Measurements from ENCODE around the gene PPP1R16B.
A peak's percentile ranks its signal among the peaks of the same experiment; 100 is the strongest.
"Not testable (repeated sequence)": the region's sequence is repeated elsewhere in the genome, so short reads cannot be mapped to it uniquely, and the experiment has no call there.

Gene PPP1R16B

DNA sequence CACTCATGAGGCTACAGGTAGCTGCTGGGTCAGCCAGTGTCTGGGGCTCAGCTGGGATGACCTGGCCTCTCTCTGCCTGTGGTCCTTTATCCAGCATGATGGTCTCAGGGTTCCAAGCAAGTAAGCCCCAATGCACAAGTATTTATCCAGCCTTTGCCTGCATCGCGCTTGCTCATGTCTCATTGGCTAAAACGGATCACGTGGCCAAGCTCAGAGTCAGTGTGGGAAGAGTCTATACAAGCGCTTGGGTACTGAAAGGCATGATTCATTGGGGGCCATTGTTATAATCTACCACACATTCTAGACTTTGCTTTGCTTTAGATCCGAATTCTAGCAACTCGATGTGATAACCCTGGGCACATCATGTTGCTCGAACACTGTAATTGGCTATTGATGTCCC lies 48.3 kb downstream of the PPP1R16B start:
- DNase-seq (ENCODE audit: low spot score) = no peak

DNA sequence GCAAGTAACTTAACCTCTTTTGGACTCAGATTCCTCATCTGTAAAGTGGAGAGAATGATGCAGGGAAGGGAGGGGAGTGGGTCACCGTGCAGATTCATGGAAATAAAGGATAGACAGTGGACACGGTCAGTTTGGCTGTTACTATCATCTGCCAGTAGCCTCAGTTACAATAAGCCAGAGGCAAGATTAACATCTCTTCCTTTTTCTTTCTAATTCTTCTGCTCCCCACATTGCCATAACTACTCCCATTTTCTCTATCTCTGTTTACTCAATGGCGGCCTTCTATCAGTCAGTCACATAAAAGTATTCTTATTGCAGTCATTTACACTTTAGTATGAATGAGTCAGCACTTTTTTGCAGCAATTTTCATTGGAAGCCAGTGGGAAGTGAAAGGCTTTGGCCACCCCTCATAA lies 49.2 kb downstream of the PPP1R16B start:
- DNase-seq (ENCODE audit: low spot score) = no peak

DNA sequence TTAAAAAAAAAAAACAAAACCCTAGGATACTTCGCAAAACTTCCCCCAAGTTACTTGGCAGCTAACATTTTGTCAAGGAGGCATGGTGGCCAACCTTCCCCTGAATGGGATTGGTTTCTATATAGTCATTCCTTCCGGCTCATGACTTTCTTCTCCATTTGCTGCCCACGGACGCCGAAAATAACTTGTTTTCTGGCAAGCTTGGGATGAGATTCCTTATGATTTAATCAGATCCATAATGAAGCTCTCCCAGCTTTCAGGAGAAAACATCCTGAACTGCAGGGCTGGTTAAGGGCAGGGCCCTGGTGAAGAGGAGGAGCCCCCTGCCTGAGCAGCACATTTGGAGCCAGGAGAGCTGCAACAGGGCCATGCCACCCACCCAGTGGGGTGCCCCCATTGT lies 49.9 kb downstream of the PPP1R16B start:
- DNase-seq (ENCODE audit: low spot score) = peak; percentile 30

DNA sequence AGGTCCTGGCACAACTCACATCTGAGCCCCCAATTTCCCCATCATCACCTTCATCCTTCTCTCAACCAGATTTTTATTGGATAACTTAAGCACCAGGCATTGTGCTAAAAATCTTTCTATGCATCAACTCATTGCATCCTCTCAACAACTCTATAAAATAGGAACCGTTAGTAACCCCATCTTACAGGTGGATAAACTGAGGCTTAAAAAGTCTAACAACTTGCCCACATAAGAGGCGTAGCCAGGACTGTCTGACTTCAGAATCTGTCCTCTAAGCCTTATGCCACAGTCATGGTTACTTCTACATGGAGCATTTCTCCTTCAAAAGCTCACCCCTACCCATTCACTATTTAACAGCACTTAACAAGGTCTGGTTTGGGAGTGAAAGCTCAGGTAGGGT lies 51.1 kb downstream of the PPP1R16B start:
- no peak for DNase-seq (ENCODE audit: low spot score)

DNA sequence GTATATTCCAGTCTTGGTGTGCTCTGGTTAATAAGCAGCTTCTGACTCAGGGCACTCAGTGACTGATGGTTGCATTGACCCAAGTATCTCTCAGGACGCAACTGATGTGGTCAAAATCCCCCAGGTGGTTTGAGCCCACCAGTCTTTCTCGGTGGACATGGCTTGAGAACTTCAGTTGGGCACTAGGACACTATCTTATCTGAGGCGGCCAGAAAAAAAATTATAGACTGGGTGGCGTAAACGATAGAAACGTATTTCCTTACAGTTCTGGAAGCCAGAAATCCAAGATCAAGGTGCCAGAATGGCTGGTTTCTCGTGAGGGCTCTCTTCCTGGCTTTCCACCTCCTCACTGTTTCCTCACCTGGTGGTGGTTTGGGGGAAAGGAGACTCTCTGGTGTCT lies 52.2 kb downstream of the PPP1R16B start:
- DNase-seq (ENCODE audit: low spot score) = no peak

DNA sequence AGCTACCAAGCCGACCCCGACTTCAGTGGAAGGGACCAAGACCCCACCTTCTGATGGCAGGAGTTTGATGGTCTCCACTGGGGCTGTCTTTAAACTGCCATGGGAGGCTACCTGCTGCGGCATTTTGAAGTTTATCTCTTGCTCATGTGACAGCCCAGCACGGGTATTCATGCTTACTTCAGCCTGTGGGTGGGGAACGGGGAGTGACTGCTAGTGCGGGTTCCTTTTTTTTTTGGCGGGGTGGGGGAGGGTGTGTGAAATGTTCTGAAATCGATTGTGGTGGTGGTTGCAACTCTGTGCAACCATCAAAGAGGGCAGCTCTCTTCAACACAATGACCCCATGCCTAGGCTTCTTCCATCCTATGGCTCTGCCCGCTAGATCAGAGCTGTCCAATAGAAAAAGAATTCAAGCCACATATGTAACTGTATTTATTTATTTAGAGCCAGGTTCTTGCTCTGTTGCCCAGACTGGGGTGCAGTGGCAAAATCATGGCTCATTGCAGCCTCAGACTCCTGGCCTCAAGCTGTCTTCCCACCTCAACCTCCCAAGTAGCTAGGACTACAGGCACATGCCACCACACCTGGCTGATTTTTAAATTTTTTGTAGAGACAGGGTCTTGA lies 53.7 kb downstream of the PPP1R16B start:
- DNase-seq (ENCODE audit: low spot score) = no peak

DNA sequence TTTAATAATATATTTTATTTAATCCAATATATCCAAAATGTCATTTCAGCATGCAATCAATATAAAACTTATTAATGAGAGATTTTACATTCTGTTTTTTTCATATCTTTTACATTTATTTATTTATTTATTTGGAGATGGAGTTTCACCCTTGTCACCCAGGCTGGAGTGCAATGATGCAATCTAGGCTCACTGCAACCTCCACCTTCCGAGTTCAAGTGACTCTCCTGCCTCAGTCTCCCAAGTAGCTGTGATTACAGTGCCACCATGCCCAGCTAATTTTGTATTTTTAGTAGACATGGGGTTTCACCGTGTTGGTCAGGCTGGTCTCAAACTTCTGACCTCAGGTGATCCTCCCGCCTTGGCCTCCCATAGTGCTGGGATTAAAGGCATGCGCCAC lies 54.4 kb downstream of the PPP1R16B start:
- DNase-seq (ENCODE audit: low spot score) = not testable (repeated sequence)

DNA sequence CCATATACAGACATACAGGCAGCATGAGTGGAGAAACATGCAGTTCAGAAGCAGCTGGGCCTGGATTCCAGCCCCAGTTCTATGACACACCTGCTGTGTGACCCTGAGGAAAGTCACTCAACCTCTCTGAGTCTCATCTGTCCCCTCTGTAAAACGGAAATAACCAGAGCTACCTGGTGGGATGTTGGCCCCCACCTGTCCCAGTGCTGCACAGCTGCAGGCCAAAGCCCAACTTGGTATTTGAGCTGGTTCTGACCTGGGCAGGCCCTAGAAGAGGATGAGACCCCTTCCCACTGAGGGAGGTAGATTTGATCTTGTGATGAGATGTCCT lies 55.5 kb downstream of the PPP1R16B start:
- no peak for DNase-seq (ENCODE audit: low spot score)

DNA sequence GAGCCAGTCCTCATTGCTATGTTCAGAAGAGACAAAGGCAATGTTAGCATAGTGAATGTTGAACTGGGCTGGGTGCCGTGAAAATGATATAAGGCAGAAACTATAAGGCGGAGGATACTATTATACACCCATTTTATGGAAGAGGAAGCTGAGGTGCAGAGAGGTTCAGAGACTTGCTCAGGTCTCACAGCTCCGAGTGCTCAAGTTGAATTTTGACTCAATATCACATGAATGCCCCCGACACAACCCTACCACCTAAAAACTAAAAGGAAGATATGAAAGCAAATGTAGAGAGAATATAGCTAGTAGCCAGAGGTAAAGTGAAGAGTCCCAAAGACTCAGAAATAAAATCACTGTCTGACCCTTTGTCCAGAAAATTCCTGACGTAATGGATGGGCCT lies 56.7 kb downstream of the PPP1R16B start:
- no peak for DNase-seq (ENCODE audit: low spot score)

DNA sequence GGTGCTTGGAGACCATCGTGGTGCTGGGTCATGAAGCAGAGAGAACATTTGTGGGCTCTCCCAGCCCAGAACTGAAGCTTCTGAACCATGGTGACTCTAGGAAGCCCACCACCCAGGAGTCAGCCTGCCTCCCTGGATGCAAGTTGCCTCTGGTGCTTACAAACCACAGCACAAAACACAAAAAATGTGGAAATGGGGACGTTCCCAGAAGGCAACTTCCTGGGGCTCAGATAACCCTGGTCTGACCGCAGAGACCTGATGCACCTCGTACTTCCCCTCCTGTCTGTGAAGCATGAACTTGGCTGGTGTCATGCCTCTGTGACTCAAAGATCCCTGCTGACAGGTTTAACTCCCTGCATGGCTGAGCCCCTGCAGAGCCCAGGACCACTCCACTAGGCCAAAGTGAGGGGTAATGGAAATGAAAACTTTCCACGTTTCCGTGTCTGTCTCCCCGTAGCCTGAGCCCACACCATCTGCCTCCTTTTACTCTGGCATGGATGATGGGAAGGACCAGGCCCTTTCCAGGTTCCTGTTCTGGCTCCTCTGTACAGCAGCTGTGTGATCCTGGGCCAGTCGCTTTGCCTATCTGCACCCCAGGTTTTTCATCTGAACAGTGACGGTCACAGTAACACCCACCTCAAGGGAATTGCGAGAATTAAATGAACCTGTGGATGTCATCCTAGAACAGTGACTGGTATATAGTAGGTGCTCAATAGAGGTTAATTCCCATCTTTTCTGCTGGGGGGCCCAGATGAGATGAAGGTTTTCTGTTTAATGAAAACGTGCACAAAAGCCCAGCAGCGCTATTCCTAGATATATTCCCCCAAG lies 57.7 kb downstream of the PPP1R16B start:
- DNase-seq (ENCODE audit: low spot score) = no peak

DNA sequence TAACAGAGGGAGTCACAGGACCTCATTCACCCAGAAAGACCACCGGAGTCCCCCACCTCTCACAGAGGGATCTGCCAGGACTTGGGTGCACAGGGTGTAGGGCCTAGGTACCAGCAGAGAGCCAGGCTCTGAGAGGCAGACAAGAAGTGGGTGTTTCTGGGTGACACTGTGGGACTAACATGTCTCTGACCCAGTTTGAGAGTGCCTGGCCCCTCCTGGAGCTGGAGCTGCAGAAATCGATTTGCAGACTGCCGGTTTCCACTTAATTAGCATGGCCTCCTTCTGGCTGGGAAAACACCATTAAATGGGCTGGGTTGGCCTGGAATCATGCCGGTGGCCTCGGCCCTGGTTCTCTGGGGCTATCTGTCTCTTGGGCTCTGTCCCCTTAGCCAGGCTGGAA lies 59.2 kb downstream of the PPP1R16B start:
- no peak for DNase-seq (ENCODE audit: low spot score)

DNA sequence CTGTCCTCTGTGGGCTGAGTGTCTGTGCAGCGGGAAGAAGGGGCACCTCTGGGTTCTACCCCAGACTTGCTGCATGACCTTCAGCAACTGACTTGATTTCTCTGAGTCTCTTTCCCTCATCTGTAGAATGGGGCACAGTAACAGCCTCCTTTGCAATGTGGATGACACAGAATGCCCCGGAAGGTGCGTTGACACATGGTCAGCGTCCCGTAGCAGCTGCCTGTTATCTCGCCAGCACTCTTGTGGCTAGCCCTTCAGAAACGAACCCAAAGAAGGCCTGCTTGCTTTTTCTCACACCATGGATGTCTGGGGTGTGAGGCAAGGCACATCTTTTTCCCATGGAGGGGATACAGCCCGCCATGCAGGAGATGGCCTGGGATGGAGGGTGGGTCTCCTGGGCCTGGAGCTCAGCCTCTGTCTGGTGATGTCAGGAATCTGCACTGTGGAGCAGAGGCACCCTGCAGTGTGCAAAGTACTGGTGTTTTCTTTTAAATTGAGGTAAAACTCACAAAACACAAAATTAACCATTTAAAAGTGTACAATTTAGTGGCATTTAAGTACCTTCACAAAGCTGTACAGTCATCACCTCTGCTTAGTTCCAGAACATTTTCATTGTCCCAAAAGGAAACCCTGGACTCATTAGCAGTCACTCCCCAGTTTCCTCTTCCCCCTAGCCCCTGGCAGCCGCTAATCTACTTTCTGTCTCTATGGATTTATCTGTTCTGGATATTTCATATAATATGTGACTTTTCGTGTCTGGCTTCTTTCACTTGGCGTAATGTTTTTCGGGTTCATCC lies 61.0 kb downstream of the PPP1R16B start:
- DNase-seq (ENCODE audit: low spot score) = no peak

DNA sequence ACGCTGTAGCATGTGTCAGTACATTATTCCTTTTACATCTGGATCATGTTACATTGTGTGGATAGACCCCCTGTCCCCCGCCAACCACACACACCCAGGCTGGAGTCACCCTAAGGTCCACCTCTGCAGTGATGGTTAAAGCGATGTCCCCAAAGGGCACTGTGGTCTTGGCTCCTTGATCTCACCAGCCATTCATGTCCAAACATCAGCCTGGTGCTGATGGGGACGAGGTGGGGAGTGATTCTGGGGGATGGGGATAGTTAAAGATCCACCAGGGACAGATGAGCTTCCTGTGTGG lies 61.5 kb downstream of the PPP1R16B start:
- DNase-seq (ENCODE audit: low spot score) = no peak

DNA sequence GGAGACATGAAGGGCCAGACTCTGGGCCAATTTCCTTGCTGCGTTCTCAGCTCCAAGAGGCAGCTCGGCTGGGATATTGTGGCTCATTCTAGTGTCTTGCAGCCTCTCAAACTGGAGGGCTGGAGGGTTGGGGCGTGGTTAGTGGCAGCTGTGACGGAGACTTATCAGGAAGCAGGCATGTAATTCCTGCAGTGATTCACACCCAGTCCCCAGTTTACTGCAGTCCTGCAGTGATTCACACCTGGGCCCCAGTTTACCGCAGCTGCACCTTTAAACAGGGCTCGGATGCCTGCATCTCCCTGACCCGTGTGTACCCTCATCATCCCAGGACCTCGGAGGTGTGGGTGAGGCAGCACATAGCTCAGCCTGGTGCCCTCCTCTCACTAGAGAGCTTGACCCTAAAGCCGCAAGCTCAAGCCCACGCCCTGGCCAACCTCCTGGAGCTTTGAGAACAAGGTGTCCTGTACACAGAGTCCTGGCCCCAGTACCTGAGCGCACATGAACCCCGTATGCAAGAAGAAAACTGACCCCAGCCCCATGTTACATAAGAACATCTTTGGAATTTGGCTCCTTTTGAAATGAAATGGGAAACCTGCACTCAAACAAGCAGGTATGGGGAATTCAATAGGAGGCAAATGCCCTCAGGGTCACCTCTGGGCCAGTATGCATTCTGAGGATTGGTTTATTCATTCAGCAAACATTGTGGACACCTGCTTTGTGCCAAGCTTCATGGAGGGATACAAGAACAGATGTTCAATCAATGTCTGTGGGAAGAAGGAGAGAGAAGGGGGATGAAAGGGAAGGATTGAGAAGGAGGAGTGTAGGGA lies 65.4 kb downstream of the PPP1R16B start:
- DNase-seq (ENCODE audit: low spot score) = peak; percentile 77

DNA sequence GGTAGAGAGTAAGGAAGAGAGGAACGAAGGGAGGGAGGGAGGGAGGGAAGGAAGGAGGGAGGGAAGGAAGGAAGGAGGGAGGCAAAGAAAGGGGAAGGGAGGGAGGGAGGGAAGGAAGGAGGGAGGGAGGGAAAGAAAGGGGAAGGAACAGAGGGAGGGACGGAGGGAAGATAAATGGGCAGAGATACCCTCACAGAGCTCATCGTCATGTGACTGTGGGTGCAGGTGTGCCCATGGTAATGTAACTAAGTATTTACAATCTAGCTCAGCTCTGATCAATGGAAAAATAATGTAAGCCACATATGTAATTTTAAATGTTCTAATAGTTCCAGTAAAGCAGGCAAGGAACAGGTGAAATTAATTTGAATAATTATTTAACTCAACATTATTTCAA lies 66.1 kb downstream of the PPP1R16B start:
- no peak for DNase-seq (ENCODE audit: low spot score)

DNA sequence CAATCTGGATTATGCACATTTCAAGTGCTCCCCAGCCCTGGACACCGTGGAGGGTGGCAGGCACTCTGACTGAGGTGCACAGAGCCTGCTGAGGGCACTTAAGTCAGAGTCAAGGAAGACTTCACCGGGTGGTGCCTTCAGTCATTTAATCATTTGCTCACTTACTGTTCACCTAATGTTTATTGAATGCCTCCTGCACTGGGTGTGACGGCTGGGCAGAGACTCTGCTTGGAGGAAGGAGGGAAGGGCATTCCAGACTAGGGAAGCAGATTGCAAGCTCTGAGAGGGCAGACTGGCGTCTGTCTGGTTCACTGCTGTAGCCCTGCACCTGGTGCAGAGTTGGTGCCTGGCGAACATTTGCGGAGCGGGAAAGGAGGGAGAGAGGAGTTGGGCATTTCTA lies 66.5 kb downstream of the PPP1R16B start:
- DNase-seq (ENCODE audit: low spot score) = no peak

DNA sequence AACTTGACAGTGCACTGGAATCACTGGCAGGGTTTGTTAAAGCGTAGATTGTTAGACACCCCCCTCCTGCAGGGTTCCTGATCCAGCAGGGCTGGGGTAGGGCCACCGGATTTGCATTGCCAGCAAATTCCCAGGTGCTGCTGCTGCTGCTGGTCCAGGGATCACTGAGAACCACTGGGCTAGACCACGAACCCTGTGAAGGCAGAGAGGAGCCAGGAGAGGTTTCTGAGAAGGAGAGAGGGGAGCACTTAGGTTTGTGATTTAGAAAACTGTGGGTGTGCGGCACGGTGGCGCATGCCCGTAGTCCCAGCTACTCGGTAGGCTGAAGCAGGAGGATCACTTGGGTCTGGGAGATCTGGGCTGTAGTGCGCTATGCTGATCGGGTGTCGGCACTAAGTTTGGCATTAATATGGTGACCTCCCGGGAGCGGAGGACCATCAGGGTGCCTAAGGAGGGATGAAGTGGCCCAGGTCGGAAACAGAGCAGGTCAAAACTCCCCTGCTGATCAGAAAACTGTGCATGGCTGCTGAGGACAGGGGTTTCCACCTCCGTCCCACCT lies 67.1 kb downstream of the PPP1R16B start:
- DNase-seq (ENCODE audit: low spot score) = no peak

DNA sequence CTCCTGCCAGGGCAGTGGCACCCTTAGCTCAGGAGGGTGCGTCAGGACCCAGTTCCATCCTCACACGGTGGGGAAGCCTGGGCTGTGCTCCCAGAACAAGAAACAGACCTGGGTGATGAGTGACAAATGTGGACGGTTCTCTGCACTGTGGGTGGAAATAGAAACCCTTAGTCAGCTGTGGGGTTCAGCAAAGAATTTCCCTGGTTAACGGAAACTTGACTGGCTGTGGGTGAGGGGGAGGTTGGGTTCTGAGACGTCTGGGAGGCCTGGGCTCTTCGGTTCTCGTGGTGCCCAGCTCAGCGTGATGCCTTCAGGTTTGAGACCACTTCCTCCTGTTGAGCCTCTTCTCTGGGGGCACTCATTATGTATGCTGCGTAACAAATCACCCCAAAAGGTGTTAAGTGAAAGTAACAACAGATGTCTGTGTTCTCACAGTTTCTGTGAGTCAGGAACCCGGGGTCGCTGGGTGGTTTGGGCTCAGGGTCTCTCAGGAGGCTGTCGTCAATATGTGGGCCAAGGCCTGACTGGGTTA lies 67.6 kb downstream of the PPP1R16B start:
- no peak for DNase-seq (ENCODE audit: low spot score)

DNA sequence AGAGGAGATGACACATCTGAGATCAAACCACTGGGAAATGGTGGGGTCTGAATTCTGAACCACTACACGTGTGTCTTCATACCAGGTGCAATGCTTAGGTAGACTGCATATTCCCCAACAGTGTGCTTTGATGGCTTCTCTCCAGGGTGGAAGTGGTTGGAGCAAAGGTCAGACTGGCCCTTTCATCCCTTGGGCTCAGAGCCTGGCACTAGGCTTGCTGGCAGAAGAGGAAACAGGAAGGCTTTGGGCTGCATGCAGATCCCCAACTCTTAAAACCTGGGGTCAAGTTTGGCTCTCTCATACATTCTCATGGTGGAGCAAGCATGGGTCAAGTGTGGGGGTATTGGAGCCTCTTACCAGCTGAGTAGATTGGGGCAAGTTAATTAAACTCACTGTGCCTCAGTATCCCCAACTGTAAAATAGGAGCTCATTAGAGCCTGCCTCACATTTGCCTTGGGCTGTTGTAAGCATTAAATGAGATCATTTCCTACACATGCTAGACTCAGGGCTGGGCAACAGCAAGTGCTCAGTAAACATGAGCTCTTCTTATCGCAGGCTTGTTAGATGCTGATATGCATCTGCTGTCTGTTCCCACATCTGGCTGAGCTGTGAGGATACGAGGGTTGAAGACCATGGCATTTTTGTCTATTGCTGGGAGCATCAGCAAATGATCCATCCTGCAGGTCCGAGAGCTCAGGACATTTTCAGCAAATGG lies 69.1 kb downstream of the PPP1R16B start:
- no peak for DNase-seq (ENCODE audit: low spot score)

DNA sequence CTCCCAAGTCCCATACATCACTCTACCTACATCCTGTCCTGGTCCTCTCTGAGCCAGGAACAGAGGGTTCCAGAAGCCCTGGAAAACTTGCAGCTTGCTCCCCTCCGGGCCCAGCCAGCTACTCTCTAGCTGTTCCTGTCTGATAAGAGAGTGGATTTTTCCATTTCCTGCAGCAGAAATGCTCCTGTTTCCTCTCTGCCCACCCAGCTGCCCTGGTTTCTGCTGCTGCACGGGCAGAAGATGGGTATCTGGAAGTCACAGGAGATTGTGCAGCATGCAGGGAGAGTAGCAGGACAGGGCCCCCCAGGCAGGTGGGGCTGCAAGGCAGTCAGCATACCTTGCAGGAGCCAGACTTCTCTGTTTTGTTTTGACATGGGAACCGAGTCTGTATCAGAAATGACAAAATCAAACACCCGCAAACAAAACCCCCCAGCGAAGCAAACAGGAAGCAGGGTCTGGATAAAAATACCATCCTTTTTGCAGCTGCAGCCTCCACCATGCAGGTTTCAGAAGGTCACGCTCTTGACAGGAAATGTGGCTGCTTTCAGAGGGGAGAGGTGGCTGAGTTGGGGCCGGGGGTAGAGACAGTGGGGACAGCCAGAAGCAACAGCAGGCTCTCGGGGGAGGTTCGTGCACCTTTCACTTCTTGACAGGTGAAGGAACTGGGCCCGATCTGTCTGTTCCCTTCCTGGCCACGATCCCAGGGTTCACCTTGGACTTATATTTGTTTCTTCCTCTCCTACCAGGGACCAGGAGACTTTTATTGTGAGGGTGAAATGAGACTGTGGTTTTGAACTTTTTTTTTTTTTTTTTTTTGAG lies 69.9 kb downstream of the PPP1R16B start:
- DNase-seq (ENCODE audit: low spot score) = no peak

All from RKO (cell line).